HepG2 (cell line): Measurements from ENCODE around the gene CORO1C. TPM values are rescaled to one million over a fixed set of nuclear protein-coding genes. Genes with fewer than 3 reads are reported as not detected.

Experiments
- CEBPB ChIP-seq: IDR thresholded peaks from 2 replicates; pipeline ENCODE4 v1.6.1; 2011; ENCODE audit warnings: low read depth, low read length, improper control_type of control experiment, borderline replicate concordance
- EHMT2 ChIP-seq: fragments of 200-600 bp; sonication (generic); IDR thresholded peaks from 2 replicates; pipeline ENCODE4 v1.7.0; 2017; ENCODE audit warnings: antibody characterized with exemption, low read depth, low read length, borderline replicate concordance
- ELF1 ChIP-seq: sonication (generic); formaldehyde crosslinking; IDR thresholded peaks from 2 replicates; pipeline ENCODE4 v1.4.0; 2020; ENCODE audit warnings: missing genetic modification reagents
- MEF2D ChIP-seq: sonication (generic); formaldehyde crosslinking; IDR thresholded peaks from 2 replicates; pipeline ENCODE4 v1.5.1; 2020; ENCODE audit warnings: mild to moderate bottlenecking, missing genetic modification reagents
- MIER3 ChIP-seq: IDR thresholded peaks from 2 replicates; pipeline ENCODE4 v1.6.1; 2016; ENCODE audit warnings: missing compliant biosample characterization, borderline replicate concordance
- PREB ChIP-seq: sonication (generic); formaldehyde crosslinking; IDR thresholded peaks from 2 replicates; pipeline ENCODE4 v1.4.0; 2020; ENCODE audit warnings: missing genetic modification reagents
- RAD51 ChIP-seq: fragments of 450-650 bp; IDR thresholded peaks from 2 replicates; pipeline ENCODE4 v1.6.1; 2016; ENCODE audit warnings: borderline replicate concordance
- RARA ChIP-seq: IDR thresholded peaks from 2 replicates; pipeline ENCODE4 v1.6.1; 2016; ENCODE audit warnings: missing genetic modification reagents, missing compliant biosample characterization
- SP140L ChIP-seq: sonication (generic); formaldehyde crosslinking; IDR thresholded peaks from 2 replicates; pipeline ENCODE4 v1.4.0; 2020; ENCODE audit warnings: missing genetic modification reagents, borderline replicate concordance
- SRSF9 ChIP-seq: fragments of 200-400 bp; formaldehyde crosslinking; IDR thresholded peaks from 2 replicates; pipeline ENCODE4 v1.6.1; 2018; ENCODE audit warnings: borderline replicate concordance, mild to moderate bottlenecking, low read depth, low read length; ENCODE audit not compliant: insufficient read depth, poor library complexity, severe bottlenecking
- TBX2 ChIP-seq: sonication (generic); formaldehyde crosslinking; IDR thresholded peaks from 2 replicates; pipeline ENCODE4 v1.5.0; 2020; ENCODE audit warnings: missing genetic modification reagents, mild to moderate bottlenecking, borderline replicate concordance
- TFDP2 ChIP-seq: sonication (generic); formaldehyde crosslinking; IDR thresholded peaks from 2 replicates; pipeline ENCODE4 v1.4.0; 2020; ENCODE audit warnings: missing genetic modification reagents
- TP53 ChIP-seq: sonication (generic); formaldehyde crosslinking; conservative IDR thresholded peaks from 2 replicates; pipeline ENCODE4 v1.4.0; 2020; ENCODE audit warnings: missing genetic modification reagents
- ZNF331 ChIP-seq: sonication (generic); formaldehyde crosslinking; IDR thresholded peaks from 2 replicates; pipeline ENCODE4 v1.4.0; 2020; ENCODE audit warnings: missing genetic modification reagents
- ZNF362 ChIP-seq: sonication (generic); formaldehyde crosslinking; IDR thresholded peaks from 2 replicates; pipeline ENCODE4 v1.4.0; 2020; ENCODE audit warnings: missing genetic modification reagents, mild to moderate bottlenecking, borderline replicate concordance
- ZNF382 ChIP-seq: sonication (generic); formaldehyde crosslinking; IDR thresholded peaks from 2 replicates; pipeline ENCODE4 v1.5.0; 2020; ENCODE audit warnings: missing genetic modification reagents, mild to moderate bottlenecking, borderline replicate concordance
- ZNF598 ChIP-seq: sonication (generic); formaldehyde crosslinking; IDR thresholded peaks from 2 replicates; pipeline ENCODE4 v1.5.1; 2020; ENCODE audit warnings: mild to moderate bottlenecking, missing genetic modification reagents, borderline replicate concordance
- ZNF614 ChIP-seq: IDR thresholded peaks from 2 replicates; pipeline ENCODE4 v1.6.1; 2018; ENCODE audit warnings: missing biosample characterization, missing genetic modification reagents, inconsistent platforms, borderline replicate concordance
- polyA plus RNA-seq, 8 experiments: library from polyadenylated mRNA; depleted of rRNA in 3 of 8; stranded (reverse) in 7 of 8; unstranded in 1 of 8; fragments of >200 nt; fragmentation: Illumina TruSeq in 4 of 8; extraction: Trizol in 4 of 8; gene quantifications; 2 replicates each; pipeline versions ENCODE4 v1.2.1 to v1.2.3, GENCODE V29; 2011 to 2016; ENCODE audit warnings: low read depth in 4 of 8, missing spikeins in 1 of 8, mixed read lengths in 1 of 8; ENCODE audit not compliant: insufficient read depth in 1 of 8
- total RNA-seq, 5 experiments: library from RNA; depleted of rRNA; stranded (reverse); fragments of >200 nt; fragmentation: Illumina TruSeq; extraction: Trizol; gene quantifications; 2 replicates each; pipeline ENCODE4 v1.2.3, GENCODE V29; 2016; ENCODE audit warnings: low read depth in 1 of 5
- TF ChIP-seq, protein P1 (sequence below): sonication (generic); formaldehyde crosslinking; IDR thresholded peaks from 2 replicates; pipeline ENCODE4 v1.4.0; 2020; ENCODE audit warnings: missing genetic modification reagents
- TF ChIP-seq, protein P2 (sequence below): sonication (generic); formaldehyde crosslinking; IDR thresholded peaks from 2 replicates; pipeline ENCODE4 v1.9.0; 2022; ENCODE audit warnings: low read depth, missing genetic modification reagents
- TF ChIP-seq, protein P3 (sequence below): sonication (generic); formaldehyde crosslinking; IDR thresholded peaks from 2 replicates; pipeline ENCODE4 v1.4.0; 2020; ENCODE audit warnings: missing genetic modification reagents, borderline replicate concordance

Gene CORO1C
- total and polyA plus RNA-seq, 2 of the 13 experiments (the other 11 are each of a cell fraction or from before 2014, with no cell fraction given): 73.7 to 131 TPM

DNA sequence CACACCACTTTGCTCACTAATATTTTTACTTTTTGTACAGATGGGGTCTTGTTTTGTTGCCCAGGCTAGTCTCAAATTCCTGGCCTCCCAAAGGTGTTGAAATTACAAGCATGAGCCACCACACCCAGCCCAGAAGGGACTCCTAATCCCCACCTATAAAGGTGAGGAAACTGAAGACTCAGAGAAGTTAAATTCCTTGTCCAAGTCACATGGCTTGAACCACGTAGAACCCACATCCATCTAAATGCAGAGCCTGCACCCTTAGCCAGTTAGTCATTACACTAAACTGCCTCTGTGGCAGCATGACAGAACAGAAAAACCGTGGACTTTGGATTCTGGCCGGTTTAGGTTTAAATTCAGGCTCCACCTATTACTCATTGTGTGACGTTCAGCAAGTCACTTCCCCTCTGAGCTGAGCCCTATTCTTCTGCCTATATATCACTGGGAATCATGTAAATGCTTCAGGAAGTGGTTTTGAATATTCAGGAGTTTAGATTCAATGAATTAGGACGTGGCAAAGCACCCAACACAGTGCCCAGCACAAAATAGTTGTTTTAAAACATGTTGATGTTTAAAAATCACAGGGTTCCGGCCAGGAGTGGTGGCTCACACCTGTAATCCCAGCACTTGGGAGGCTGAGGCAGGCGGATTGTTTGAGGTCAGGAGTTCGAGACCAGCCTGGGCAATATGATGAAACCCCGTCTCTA, 3.0 kb upstream of the CORO1C start (continued):
- TF ChIP-seq ZNF598 (CRISPR knock-in tag) (no peak), MEF2D (peak; percentile 59; the same call in 1 of the 2 replicates), MIER3 (CRISPR knock-in tag) (0 out of 2 replicates have a peak, but pooled peaks have one; percentile 28), ZNF382 (CRISPR knock-in tag) (no peak), RAD51 (no peak; the same call in 1 of the 2 replicates), TP53 (CRISPR knock-in tag) (no peak), EHMT2 (0 out of 2 replicates have a peak, but pooled peaks have one; percentile 15), RARA (CRISPR knock-in tag) (no peak; the same call in 1 of the 2 replicates), SRSF9 (no peak), TBX2 (CRISPR knock-in tag) (peak; percentile 67; the same call in 1 of the 2 replicates), ZNF331 (CRISPR knock-in tag) (peak; percentile 81), ELF1 (no peak), TFDP2 (CRISPR knock-in tag) (no peak), ZNF362 (CRISPR knock-in tag) (no peak), CEBPB (no peak), SP140L (CRISPR knock-in tag) (no peak), PREB (CRISPR knock-in tag) (no peak), ZNF614 (CRISPR knock-in tag) (peak; percentile 95)
- TF ChIP-seq, protein P1, sequence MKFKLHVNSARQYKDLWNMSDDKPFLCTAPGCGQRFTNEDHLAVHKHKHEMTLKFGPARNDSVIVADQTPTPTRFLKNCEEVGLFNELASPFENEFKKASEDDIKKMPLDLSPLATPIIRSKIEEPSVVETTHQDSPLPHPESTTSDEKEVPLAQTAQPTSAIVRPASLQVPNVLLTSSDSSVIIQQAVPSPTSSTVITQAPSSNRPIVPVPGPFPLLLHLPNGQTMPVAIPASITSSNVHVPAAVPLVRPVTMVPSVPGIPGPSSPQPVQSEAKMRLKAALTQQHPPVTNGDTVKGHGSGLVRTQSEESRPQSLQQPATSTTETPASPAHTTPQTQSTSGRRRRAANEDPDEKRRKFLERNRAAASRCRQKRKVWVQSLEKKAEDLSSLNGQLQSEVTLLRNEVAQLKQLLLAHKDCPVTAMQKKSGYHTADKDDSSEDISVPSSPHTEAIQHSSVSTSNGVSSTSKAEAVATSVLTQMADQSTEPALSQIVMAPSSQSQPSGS (CRISPR knock-in tag): 0 out of 2 replicates have a peak, but pooled peaks have one; percentile 45
- TF ChIP-seq, protein P2, sequence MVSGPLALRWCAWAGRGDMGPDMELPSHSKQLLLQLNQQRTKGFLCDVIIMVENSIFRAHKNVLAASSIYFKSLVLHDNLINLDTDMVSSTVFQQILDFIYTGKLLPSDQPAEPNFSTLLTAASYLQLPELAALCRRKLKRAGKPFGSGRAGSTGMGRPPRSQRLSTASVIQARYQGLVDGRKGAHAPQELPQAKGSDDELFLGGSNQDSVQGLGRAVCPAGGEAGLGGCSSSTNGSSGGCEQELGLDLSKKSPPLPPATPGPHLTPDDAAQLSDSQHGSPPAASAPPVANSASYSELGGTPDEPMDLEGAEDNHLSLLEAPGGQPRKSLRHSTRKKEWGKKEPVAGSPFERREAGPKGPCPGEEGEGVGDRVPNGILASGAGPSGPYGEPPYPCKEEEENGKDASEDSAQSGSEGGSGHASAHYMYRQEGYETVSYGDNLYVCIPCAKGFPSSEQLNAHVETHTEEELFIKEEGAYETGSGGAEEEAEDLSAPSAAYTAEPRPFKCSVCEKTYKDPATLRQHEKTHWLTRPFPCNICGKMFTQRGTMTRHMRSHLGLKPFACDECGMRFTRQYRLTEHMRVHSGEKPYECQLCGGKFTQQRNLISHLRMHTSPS (CRISPR knock-in tag): no peak
- TF ChIP-seq, protein P3, sequence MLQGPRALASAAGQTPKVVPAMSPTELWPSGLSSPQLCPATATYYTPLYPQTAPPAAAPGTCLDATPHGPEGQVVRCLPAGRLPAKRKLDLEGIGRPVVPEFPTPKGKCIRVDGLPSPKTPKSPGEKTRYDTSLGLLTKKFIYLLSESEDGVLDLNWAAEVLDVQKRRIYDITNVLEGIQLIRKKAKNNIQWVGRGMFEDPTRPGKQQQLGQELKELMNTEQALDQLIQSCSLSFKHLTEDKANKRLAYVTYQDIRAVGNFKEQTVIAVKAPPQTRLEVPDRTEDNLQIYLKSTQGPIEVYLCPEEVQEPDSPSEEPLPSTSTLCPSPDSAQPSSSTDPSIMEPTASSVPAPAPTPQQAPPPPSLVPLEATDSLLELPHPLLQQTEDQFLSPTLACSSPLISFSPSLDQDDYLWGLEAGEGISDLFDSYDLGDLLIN (CRISPR knock-in tag): no peak
